ENCODE data around the gene ASTE1. TPM values are rescaled to one million over a fixed set of nuclear protein-coding genes. Genes with fewer than 3 reads are reported as not detected.

ASTE1 gene
- total and polyA plus RNA-seq, 10 of the 15 experiments (the other 5 are each of a cell fraction or from before 2014, with no cell fraction given): 5.1 to 12.0 (median 8.2) TPM

DNA sequence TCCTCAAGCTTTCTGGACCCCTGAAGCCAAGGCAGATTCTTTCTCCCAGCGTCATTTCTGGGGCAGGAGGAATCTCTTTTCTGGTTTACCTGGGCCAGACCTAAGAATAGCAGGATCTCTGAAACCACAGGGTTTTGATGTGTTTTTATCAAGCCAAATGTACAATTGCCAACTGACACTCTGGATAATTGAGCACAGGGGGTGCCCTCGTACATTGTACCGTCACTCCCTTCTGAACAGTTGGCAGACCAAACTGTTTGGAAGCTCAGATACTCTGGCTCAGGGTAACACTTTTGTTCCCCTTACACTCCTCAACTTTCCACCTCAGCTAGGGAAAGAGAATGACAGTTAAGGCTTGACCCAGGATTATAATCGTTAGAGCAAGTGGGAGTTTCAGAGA, 49.9 kb downstream of the ASTE1 start:
- no peak overlapping the region for H2AFZ ChIP-seq (ENCODE audit: control insufficient read depth, low read depth, low read length)
- no peaks in the 10 kb centered on the region for H3K27me3 ChIP-seq (replicated peaks in 1 of 2; ENCODE audit: control insufficient read depth in 2 of 2, insufficient read depth in 2 of 2, low read length in 1 of 2)
- in situ Hi-C loops (cut with MboI): no loop called here
- no peak overlapping the region for H3K27ac ChIP-seq (ENCODE audit: control insufficient read depth, insufficient read depth)
- ChIA-PET POLR2A (no interaction called here), CTCF (no interaction called here), SMC1A (ENCODE audit: uncharacterized antibody, unreplicated experiment) (no interaction called here), RAD21 (ENCODE audit: unreplicated experiment) (no interaction called here)
- peaks cover 6 to 13% of the 10 kb centered on the region in 2 experiments; a peak in 3 of 4 replicates for H3K36me3 ChIP-seq (ENCODE audit: control insufficient read depth in 2 of 2, insufficient read depth in 2 of 2, low read length in 1 of 2)
- no peak for FAIRE-seq
- H4K20me1 ChIP-seq (ENCODE audit: control insufficient read depth, insufficient read depth): no peaks in the 10 kb centered on the region
- H3K4me2 ChIP-seq (ENCODE audit: control insufficient read depth, insufficient read depth): no peak overlapping the region
- no peak for DNase-seq (ENCODE audit: low read depth, low spot score)
- H3K4me3 ChIP-seq: no peak overlapping the region
- no peak for ATAC-seq
- WGBS (ENCODE audit: insufficient coverage, insufficient replicate concordance, low lambda C conversion rate, missing lambda C conversion rate): 98% methylated on average over 4 of the region's 4 CpGs
- intact Hi-C loops (cut with micrococcal nuclease; ENCODE audit: unreplicated experiment): no loop called here
- no peaks in the 10 kb centered on the region for H3K4me1 ChIP-seq (ENCODE audit: control insufficient read depth, insufficient read depth, low read length)
- 0 out of 3 replicates have a peak, but pooled peaks cover 2% of the 10 kb centered on the region for H3K9me3 ChIP-seq (replicated peaks; ENCODE audit: control insufficient read depth, insufficient read depth, low read length)
- H3K9ac ChIP-seq (ENCODE audit: control insufficient read depth, insufficient read depth, low read length): no peak overlapping the region
- BruUV-seq (replicated peaks): no TSS peak
- H3K79me2 ChIP-seq (ENCODE audit: control insufficient read depth, insufficient read depth, low read length): no peaks in the 10 kb centered on the region
- TF ChIP-seq MEF2A (IDR thresholded peaks at IDR 0.05; ENCODE audit: insufficient read depth, low read depth, low read length) (no peak), PAX8 (IDR thresholded peaks at IDR 0.05) (no peak), PML (IDR thresholded peaks at IDR 0.05; ENCODE audit: low read length) (no peak), IRF4 (IDR thresholded peaks at IDR 0.05; ENCODE audit: low read depth, low read length) (no peak), GATAD2B (conservative IDR thresholded peaks at IDR 0.05; ENCODE audit: low read depth) (no peak), BHLHE40 (IDR thresholded peaks at IDR 0.05; ENCODE audit: borderline replicate concordance in 1 of 2, low read depth in 2 of 2, low read length in 1 of 2) (no peak), SMC3 (IDR thresholded peaks at IDR 0.05; ENCODE audit: borderline replicate concordance, low read length) (no peak), SREBF1 (IDR thresholded peaks at IDR 0.05; ENCODE audit: low read length) (no peak), SREBF2 (IDR thresholded peaks at IDR 0.05; ENCODE audit: low read length) (no peak), ZBTB33 (IDR thresholded peaks at IDR 0.05) (no peak), HDAC2 (IDR thresholded peaks at IDR 0.05) (no peak), LARP7 (IDR thresholded peaks at IDR 0.05) (no peak), ZSCAN29 (IDR thresholded peaks at IDR 0.05) (no peak), MYC (IDR thresholded peaks at IDR 0.05; ENCODE audit: insufficient read depth, insufficient read length, insufficient replicate concordance, low read length, severe bottlenecking) (no peak)
- TF ChIP-seq, protein P1, sequence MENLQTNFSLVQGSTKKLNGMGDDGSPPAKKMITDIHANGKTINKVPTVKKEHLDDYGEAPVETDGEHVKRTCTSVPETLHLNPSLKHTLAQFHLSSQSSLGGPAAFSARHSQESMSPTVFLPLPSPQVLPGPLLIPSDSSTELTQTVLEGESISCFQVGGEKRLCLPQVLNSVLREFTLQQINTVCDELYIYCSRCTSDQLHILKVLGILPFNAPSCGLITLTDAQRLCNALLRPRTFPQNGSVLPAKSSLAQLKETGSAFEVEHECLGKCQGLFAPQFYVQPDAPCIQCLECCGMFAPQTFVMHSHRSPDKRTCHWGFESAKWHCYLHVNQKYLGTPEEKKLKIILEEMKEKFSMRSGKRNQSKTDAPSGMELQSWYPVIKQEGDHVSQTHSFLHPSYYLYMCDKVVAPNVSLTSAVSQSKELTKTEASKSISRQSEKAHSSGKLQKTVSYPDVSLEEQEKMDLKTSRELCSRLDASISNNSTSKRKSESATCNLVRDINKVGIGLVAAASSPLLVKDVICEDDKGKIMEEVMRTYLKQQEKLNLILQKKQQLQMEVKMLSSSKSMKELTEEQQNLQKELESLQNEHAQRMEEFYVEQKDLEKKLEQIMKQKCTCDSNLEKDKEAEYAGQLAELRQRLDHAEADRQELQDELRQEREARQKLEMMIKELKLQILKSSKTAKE (IDR thresholded peaks at IDR 0.05; ENCODE audit: low read depth, poor library complexity, severe bottlenecking): no peak
- TF ChIP-seq, protein P2, sequence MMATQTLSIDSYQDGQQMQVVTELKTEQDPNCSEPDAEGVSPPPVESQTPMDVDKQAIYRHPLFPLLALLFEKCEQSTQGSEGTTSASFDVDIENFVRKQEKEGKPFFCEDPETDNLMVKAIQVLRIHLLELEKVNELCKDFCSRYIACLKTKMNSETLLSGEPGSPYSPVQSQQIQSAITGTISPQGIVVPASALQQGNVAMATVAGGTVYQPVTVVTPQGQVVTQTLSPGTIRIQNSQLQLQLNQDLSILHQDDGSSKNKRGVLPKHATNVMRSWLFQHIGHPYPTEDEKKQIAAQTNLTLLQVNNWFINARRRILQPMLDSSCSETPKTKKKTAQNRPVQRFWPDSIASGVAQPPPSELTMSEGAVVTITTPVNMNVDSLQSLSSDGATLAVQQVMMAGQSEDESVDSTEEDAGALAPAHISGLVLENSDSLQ (IDR thresholded peaks at IDR 0.05): no peak
- TF ChIP-seq, protein P3, sequence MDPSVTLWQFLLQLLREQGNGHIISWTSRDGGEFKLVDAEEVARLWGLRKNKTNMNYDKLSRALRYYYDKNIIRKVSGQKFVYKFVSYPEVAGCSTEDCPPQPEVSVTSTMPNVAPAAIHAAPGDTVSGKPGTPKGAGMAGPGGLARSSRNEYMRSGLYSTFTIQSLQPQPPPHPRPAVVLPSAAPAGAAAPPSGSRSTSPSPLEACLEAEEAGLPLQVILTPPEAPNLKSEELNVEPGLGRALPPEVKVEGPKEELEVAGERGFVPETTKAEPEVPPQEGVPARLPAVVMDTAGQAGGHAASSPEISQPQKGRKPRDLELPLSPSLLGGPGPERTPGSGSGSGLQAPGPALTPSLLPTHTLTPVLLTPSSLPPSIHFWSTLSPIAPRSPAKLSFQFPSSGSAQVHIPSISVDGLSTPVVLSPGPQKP (IDR thresholded peaks at IDR 0.05; ENCODE audit: low read depth, low read length): no peak

Data from GM12878 (cell line).